WTC11 (cell line): Measurements from ENCODE around the gene EXOSC5.

Source experiments
- ERG ChIP-seq: fragments of 250-450 bp; sonication (Bioruptor Pico); IDR thresholded peaks from 2 replicates; pipeline ENCODE4 v1.8.0; 2021; ENCODE audit warnings: mild to moderate bottlenecking
- NR2C2 ChIP-seq: sonication (generic); formaldehyde crosslinking; IDR thresholded peaks from 2 replicates; pipeline ENCODE4 v1.8.0; 2022; ENCODE audit warnings: mild to moderate bottlenecking, missing genetic modification reagents
- STAT6 ChIP-seq: sonication (generic); formaldehyde crosslinking; conservative IDR thresholded peaks from 2 replicates; pipeline ENCODE4 v1.8.1; 2023; ENCODE audit warnings: mild to moderate bottlenecking, low read depth, missing genetic modification reagents, moderate library complexity
- USF2 ChIP-seq: sonication (generic); formaldehyde crosslinking; IDR thresholded peaks from 2 replicates; pipeline ENCODE4 v1.8.1; 2023; ENCODE audit warnings: mild to moderate bottlenecking, missing genetic modification reagents, moderate library complexity
- ZNF423 ChIP-seq: fragments of 250-450 bp; sonication (Bioruptor Pico); IDR thresholded peaks from 2 replicates; pipeline ENCODE4 v2.1.2; 2022; ENCODE audit warnings: mild to moderate bottlenecking, moderate library complexity

- no peak for TF ChIP-seq USF2 (CRISPR knock-in tag)
- TF ChIP-seq ZNF423: no peak
- TF ChIP-seq STAT6 (CRISPR knock-in tag): no peak
- no peak for TF ChIP-seq NR2C2 (CRISPR knock-in tag)
- no peak for TF ChIP-seq ERG
Measured at GRCh38 chr19:41353466-41354342, 43.5 kb downstream of the EXOSC5 start, which contains the start of gene TGFB1.
